NCI-H226 (cell line): ENCODE measurements around the gene ST6GALNAC2.
"Not testable (repeated sequence)": the region's sequence is repeated elsewhere in the genome, so short reads cannot be mapped to it uniquely, and the experiment has no call there.

Source experiments
- DNase-seq: peaks from one replicate; pipeline ENCODE4 v3.0.0-alpha.2; 2015

The ST6GALNAC2 gene

GRCh38 chr17:76537578-76538280, 47.9 kb downstream of the ST6GALNAC2 start, which contains the start of gene CYGB:
CYGB (minus strand) TSS chr17:76537709; CDS start chr17:76537542, 167 bp downstream.
- no peak for DNase-seq

GRCh38 chr17:76537288-76537577, 48.4 kb downstream of the ST6GALNAC2 start:
- DNase-seq, result no peak

- no peak for DNase-seq
These were observed 49.0 kb downstream of the ST6GALNAC2 start for GRCh38 chr17:76536511-76537287.

GRCh38 chr17:76535788-76536510, 49.7 kb downstream of the ST6GALNAC2 start:
- DNase-seq, result no peak

GRCh38 chr17:76534831-76535732, 50.6 kb downstream of the ST6GALNAC2 start:
- peak; percentile 63 for DNase-seq

GRCh38 chr17:76533640-76534359, 51.9 kb downstream of the ST6GALNAC2 start:
- DNase-seq, result not testable (repeated sequence)

GRCh38 chr17:76532072-76532651, 53.5 kb downstream of the ST6GALNAC2 start:
- DNase-seq, result peak; percentile 51

GRCh38 chr17:76531486-76532038, 54.1 kb downstream of the ST6GALNAC2 start:
- DNase-seq, result no peak

- no peak for DNase-seq
These were observed 54.7 kb downstream of the ST6GALNAC2 start for GRCh38 chr17:76530811-76531485.

- DNase-seq, result no peak
These were observed 55.5 kb downstream of the ST6GALNAC2 start for GRCh38 chr17:76530095-76530723.

- no peak for DNase-seq
These were observed 56.2 kb downstream of the ST6GALNAC2 start for GRCh38 chr17:76529224-76530094.

- DNase-seq, result no peak
These were observed 57.0 kb downstream of the ST6GALNAC2 start for GRCh38 chr17:76528528-76529223.

GRCh38 chr17:76528156-76528527, 57.5 kb downstream of the ST6GALNAC2 start:
- DNase-seq, result no peak

GRCh38 chr17:76527430-76528111, 58.1 kb downstream of the ST6GALNAC2 start:
- peak; percentile 96 for DNase-seq

GRCh38 chr17:76527016-76527415, 58.6 kb downstream of the ST6GALNAC2 start:
- not testable (repeated sequence) for DNase-seq

- DNase-seq, result not testable (repeated sequence)
These were observed 60.2 kb downstream of the ST6GALNAC2 start for GRCh38 chr17:76525513-76525833.

GRCh38 chr17:76524598-76525512, 60.8 kb downstream of the ST6GALNAC2 start:
- no peak for DNase-seq
